ENCODE results near the gene CDH11.

The CDH11 gene

GRCh38 chr16:64977206-64977920, 144.5 kb downstream of the CDH11 start:
- no peak for DNase-seq (ENCODE audit: low read depth)

GRCh38 chr16:64975821-64976220, 146.0 kb downstream of the CDH11 start:
- no peak for DNase-seq (ENCODE audit: low read depth)

DNA sequence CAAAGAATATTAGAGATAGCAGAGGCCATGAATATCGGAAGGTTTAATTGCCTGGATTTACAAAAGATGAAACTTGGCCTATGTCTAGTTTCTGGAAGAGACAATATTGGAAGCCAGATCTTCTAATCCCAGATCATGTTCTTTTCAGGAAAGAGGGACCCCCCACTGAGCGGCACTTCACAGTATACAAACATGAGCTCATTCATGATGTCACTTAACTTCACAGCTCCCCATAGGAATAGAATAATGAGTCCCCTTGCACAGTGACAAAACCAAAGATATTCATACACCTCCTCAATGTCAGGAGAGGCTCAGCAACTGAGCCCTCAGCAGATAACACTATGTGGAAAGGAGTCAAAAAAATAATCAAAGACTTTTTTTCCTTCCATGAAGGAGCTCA, 147.5 kb downstream of the CDH11 start:
- no peak for DNase-seq (ENCODE audit: low read depth)

- DNase-seq (ENCODE audit: low read depth) = no peak
Observed at GRCh38 chr16:64973171-64973570, 148.7 kb downstream of the CDH11 start.

DNA sequence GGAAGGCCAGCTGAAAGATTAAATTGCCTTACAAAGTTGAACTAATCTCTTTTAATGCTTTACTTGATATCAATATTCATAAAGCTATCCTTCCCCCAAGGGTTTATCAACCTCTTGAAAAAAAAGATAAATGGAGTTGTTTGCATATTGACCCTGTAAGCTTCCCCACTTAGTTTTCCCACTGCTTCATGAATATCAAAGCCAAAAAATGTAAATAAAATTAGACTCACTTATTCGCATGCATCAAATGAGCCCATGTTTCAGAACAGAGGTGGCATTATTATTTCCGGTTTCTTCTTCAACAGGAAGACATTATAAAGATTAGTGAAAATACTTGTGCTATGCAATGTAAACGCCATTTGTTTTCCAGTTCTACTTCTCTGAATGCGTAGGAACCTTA, 150.7 kb downstream of the CDH11 start:
- no peak for DNase-seq (ENCODE audit: low read depth)

DNA sequence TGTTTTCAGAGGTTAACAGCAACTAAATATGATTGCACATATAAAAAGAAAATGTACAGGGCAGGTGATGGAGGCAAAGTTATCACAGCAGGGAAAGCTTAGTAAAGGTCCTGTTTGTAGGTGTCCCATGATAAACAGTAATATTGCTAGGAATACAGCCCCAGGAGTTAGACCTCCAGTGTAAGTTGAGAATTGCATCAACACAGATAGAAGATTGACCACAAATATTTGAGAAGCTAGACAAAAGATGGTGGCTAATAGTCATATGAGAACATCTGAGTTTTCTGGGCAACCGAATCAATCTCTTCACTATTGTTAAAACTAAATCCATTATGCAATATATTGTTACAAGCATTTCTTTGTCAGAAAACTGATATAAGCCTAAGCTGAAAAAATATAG, 152.6 kb downstream of the CDH11 start:
- DNase-seq (ENCODE audit: low read depth) = no peak

DNA sequence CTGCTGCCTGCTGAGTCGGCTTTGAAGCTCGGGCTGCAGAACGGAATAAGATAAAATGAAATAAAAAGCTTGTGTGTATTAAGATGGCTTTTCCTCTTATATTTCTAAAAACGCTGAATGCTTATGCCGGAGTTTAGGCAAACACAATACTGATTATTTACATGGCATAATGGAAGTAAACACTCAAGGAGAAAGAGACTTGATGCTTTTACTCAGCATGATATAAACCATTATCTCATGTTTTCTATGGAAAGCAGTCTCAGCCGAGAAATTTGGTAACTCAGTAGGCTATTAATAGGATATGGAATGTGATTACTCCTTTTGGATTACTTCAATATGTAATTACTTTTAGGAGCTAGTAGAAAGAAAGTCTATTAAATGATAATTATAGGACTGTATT, 153.3 kb downstream of the CDH11 start:
- DNase-seq (ENCODE audit: low read depth) = no peak

DNA sequence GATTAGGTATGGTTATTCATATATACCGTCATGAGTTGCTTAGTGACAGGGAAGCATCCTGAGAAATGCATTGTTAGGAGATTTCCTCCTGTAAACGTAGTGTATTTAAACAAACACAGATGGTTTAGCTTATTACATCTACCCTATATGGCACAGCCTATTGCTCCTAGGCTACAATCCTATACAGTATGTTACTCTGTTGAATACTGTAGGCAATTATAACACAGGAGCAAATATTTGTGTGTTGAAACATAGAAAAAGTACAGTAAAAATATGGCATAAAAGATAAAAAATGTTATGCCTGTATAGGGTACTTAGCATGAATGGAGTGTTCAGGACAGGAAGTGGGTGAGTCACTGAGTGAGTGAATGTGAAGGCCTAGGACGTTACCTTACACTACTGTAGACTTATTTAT, 157.7 kb downstream of the CDH11 start:
- DNase-seq (ENCODE audit: low read depth) = no peak

GRCh38 chr16:64962786-64963185, 159.1 kb downstream of the CDH11 start:
- DNase-seq (ENCODE audit: low read depth) = no peak

- DNase-seq (ENCODE audit: low read depth) = no peak
Observed at GRCh38 chr16:64957246-64957645, 164.6 kb downstream of the CDH11 start.

DNA sequence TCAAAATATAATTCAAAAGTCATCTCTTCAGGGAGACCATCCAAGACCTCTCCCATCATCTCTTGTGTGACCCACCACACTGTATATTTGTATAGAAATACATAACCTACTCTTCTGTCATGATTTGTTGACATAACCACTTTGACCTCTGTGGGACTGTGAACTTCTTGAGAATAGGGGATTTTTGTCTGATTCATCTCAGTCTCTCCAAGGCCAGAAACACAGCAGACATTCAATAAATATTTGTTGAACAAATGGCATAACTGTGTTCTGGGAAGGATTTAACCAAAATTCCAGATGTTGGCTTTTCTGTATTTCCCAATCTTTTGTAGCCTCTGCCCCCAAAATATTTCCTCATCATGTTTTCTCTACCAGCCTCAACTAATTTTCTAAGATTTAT, 169.7 kb downstream of the CDH11 start:
- DNase-seq (ENCODE audit: low read depth) = peak; percentile 57

DNA sequence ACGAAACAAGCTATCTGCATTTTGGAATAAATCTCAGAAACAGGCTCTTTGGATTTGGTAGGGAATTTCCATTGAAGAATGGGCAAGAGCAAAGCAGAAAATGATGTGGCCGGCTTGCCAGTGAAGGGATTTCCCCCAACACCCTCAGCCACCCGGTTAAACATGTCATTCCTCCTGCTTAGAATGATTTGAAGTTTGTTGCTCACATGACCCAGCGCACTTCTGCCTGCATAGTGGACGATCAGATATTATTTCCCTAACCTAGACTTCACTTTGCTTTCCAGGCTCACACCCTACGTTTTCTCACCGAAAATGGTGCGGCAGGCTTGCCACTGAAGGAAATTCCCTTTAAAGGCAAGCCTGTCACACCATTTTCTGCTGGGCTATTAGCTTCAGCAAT, 170.7 kb downstream of the CDH11 start:
- DNase-seq (ENCODE audit: low read depth) = no peak

- DNase-seq (ENCODE audit: low read depth) = no peak
Observed at GRCh38 chr16:64950731-64951130, 171.1 kb downstream of the CDH11 start.

DNA sequence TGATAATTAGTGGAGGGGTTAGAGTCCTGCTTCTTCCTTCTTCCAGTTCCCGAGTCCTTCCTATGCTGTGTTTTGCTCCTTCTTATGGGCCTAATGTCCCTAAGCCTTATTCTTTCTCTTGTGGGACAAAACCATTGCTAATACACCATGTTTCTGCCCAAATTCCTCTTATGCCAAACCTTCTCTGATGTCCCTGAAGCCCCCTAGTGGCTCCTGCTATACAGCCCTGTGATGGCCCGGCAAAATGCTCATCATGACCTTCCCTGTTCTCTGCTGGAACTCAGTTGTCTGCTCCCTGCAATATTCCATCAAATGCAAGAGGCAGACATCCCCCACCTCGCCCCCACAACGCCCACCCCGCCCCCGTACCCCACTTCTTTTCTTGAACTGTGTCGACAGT, 171.6 kb downstream of the CDH11 start:
- DNase-seq (ENCODE audit: low read depth) = no peak

GRCh38 chr16:64948056-64948455, 173.8 kb downstream of the CDH11 start:
- no peak for DNase-seq (ENCODE audit: low read depth)

GRCh38 chr16:64947651-64948050, 174.2 kb downstream of the CDH11 start:
- DNase-seq (ENCODE audit: low read depth) = no peak

DNA sequence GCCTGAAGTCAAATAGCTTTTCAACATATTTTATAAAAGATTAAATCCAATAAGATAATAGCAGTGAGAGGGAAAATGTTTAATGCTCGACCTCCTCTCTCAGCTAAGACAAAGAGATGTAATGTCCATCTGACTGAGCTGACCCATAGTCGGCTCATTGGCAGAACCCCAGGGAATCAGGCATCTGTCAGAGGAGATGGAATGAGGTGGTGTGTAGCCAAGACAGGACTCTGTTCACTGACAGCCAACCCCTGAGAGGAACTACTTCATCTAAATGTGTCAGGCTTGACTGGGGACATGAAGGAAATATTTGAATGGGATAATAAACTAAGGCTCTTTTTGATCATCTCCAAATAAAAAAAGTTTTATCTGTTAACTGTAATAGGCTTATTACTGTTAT, 188.0 kb downstream of the CDH11 start:
- no peak for DNase-seq (ENCODE audit: low read depth)

DNA sequence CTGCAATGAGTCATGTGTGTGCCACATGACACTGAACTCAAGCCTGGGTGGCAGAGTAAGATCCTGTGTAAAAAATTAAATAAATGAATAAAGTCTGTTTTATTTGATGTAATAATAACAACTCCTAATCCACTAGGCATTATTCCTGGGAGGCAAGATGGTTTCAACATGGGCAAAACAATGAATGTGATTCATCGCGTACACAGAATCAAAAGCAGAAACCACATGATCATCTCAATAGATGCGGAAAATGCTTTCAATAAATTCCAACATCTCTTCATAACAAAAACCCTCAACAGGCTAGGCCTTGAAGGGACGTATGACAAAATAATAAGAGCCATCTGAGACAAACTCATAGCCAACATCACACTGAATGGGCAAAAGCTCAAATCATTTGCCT, 195.4 kb downstream of the CDH11 start:
- DNase-seq (ENCODE audit: low read depth) = no peak

DNA sequence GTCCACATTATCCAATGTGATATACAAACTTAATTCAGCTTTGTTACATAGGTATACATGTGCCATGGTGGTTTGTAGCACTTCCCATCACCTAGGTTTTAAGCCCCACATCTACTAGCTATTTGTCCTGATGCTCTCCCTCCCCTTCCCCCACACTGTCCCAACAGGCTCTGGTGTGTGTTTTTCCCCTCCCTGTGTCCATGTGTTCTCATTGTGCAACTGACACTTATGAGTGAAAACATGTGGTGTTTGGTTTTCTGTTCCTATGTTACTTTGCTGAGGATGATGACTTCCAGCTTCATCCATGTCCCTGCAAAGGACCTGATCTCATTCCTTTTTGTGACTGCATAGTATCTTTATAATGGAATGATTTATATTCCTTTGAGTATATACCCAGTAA, 196.7 kb downstream of the CDH11 start:
- no peak for DNase-seq (ENCODE audit: low read depth)

DNA sequence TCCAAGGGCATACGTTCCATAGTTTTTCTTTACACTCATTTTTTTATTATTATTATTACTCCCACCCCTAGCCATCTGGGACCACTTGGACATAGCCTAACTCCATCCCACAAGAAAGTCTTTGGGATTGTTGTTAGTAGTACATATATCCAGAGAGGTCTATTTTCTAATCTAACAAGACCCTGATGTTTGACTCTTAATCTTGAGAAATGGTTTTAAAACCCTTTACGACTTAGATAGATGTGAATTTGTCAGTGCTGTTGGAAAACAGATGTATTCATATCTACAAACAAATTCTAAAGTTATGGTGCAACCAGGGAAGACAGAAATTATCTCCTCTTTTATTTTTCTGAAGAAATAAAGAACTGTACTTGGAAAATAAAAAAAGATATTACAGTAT, 197.8 kb downstream of the CDH11 start:
- DNase-seq (ENCODE audit: low read depth) = no peak

- DNase-seq (ENCODE audit: low read depth) = no peak
Observed at GRCh38 chr16:64919929-64920607, 201.8 kb downstream of the CDH11 start.

DNA sequence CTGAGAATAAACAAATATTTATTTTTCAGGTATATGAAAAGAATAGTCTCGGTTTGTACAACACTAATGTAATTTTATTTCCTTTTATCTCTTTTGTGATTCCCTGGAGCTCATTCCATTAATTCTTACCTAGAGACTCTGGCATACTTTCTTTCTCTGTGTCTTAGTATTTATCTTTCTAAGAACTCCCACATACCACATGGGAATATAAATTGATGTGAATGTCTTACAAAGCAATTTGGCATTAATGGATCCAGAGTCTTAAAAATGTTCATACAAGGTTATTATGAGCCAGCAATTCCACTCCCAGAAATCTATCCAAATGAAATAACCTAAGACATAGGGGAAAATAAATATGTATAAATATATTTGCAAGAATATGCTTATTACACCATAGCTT, 202.7 kb downstream of the CDH11 start:
- DNase-seq (ENCODE audit: low read depth) = no peak

DNA sequence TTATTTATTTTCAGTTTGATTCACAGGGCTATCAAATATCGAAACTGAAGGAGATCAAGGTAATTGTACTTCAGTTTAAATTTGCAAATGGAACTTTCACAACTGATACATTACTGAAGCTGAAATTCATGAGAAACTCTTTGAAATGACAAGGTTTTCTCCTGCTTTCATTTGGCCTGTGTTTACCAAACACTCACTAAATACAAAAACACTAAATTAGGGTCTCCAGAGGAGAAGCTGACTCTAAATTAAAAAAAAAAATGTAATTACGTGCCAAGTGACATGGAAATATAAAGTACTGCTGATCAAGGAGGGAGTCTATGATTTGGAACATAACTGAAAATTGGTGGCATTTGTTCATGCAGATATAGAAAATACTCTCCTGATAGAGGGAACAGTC, 205.8 kb downstream of the CDH11 start:
- no peak for DNase-seq (ENCODE audit: low read depth)

- DNase-seq (ENCODE audit: low read depth) = peak; percentile 71
Observed at GRCh38 chr16:64910356-64910755, 211.5 kb downstream of the CDH11 start.

Measured in GM04504 (cell line).